CD4-positive, alpha-beta T cell (primary cell): ENCODE data around the gene MYO5A. TPM values are rescaled to one million over a fixed set of nuclear protein-coding genes. Genes with fewer than 3 reads are reported as not detected.
"Not testable (repeated sequence)": the region's sequence is repeated elsewhere in the genome, so short reads cannot be mapped to it uniquely, and the experiment has no call there.

Experiments used
- ATAC-seq: fragments of 200-7000 bp; cut with Tn5 transposase; one replicate; pipeline ENCODE4 v1.10.0; 2022; ENCODE audit warnings: mild to moderate bottlenecking; ENCODE audit not compliant: poor library complexity
- CTCF ChIA-PET: fragments of 350-600 bp; sonication (Branson Sonifier 250); formaldehyde crosslinking; loops from one replicate; lab custom pipeline; 2021; ENCODE audit warnings: antibody characterized with exemption, inconsistent platforms; lab: Charles Lee
- POLR2A ChIA-PET: fragments of 350-600 bp; sonication (Branson Sonifier 250); formaldehyde crosslinking; loops from one replicate; lab custom pipeline; 2021; ENCODE audit warnings: antibody characterized with exemption, inconsistent platforms; lab: Charles Lee
- DNase-seq, 14 experiments: peaks; one replicate each; pipeline ENCODE4 v3.0.0-alpha.2; 2013 to 2020; ENCODE audit warnings: mixed read lengths in 2 of 14
- H3K27ac ChIP-seq, 2 donors: one replicate each; pipeline versions ENCODE4 v1.5.1 to v1.7.0; 2013; ENCODE audit warnings: low read length in 2 of 2, low read depth in 1 of 2, mild to moderate bottlenecking in 1 of 2
- H3K27me3 ChIP-seq, 2 experiments: 1 replicate in 1 of 2; 2 replicates in 1 of 2; pipeline versions ENCODE4 v1.6.1 to v1.7.0; 2013; ENCODE audit warnings: low read length in 2 of 2, control low read depth in 1 of 2, mild to moderate bottlenecking in 1 of 2, moderate library complexity in 1 of 2; ENCODE audit not compliant: insufficient read depth in 2 of 2, control insufficient read depth in 1 of 2
- H3K36me3 ChIP-seq: one replicate; pipeline ENCODE4 v1.6.1; 2013; ENCODE audit warnings: low read length, control low read depth; ENCODE audit not compliant: insufficient read depth
- H3K4me1 ChIP-seq: one replicate; pipeline ENCODE4 v1.6.1; 2013; ENCODE audit warnings: low read length, control low read depth; ENCODE audit not compliant: insufficient read depth
- H3K4me3 ChIP-seq: one replicate; pipeline ENCODE4 v1.5.1; 2013; ENCODE audit warnings: mild to moderate bottlenecking, low read length, moderate library complexity
- H3K9me3 ChIP-seq, 2 experiments: 1 replicate in 1 of 2; 2 replicates in 1 of 2; pipeline versions ENCODE4 v1.6.1 to v1.7.0; 2013; ENCODE audit warnings: low read length in 2 of 2, mild to moderate bottlenecking in 2 of 2, control low read depth in 1 of 2, moderate library complexity in 1 of 2; ENCODE audit not compliant: control insufficient read depth in 1 of 2, insufficient read depth in 1 of 2
- H3K27ac Mint-ChIP-seq: one replicate; pipeline ENCODE4 v1.8.0; 2020; ENCODE audit warnings: mixed read lengths
- H3K27me3 Mint-ChIP-seq: one replicate; pipeline ENCODE4 v1.8.0; 2021; ENCODE audit warnings: mixed read lengths
- H3K36me3 Mint-ChIP-seq: one replicate; pipeline ENCODE4 v1.8.0; 2021; ENCODE audit warnings: low read depth, mixed read lengths
- H3K4me1 Mint-ChIP-seq: one replicate; pipeline ENCODE4 v1.8.0; 2021; ENCODE audit warnings: low read depth, mixed read lengths
- H3K4me3 Mint-ChIP-seq: one replicate; pipeline ENCODE4 v1.8.0; 2020; ENCODE audit warnings: mild to moderate bottlenecking, mixed read lengths
- H3K9me3 Mint-ChIP-seq: one replicate; pipeline ENCODE4 v1.8.0; 2020; ENCODE audit warnings: mixed read lengths
- intact Hi-C, 2 experiments: fragments of 100-400 bp; cut with DNase I in 1 of 2; cut with micrococcal nuclease in 1 of 2; formaldehyde crosslinking; loops; one replicate each; pipeline versions ENCODE4 v1.15.1 to v1.9.0; 2023 to 2025; cut with DNase I, micrococcal nuclease
- total RNA-seq, 174 experiments: library from RNA in 2 of 174; stranded (reverse) in 2 of 174; gene quantifications; one replicate each; pipeline ENCODE4 v1.2.3 and lab custom pipeline; 2021 to 2026
- TF ChIP-seq, protein P1 (sequence below): fragments of 200-600 bp; IDR thresholded peaks from one replicate; pipeline ENCODE4 v1.8.0; 2022; ENCODE audit warnings: antibody characterized with exemption, mild to moderate bottlenecking

Gene MYO5A
- total RNA-seq, 2 experiments from 2014 or later, result 25.5 TPM

DNA sequence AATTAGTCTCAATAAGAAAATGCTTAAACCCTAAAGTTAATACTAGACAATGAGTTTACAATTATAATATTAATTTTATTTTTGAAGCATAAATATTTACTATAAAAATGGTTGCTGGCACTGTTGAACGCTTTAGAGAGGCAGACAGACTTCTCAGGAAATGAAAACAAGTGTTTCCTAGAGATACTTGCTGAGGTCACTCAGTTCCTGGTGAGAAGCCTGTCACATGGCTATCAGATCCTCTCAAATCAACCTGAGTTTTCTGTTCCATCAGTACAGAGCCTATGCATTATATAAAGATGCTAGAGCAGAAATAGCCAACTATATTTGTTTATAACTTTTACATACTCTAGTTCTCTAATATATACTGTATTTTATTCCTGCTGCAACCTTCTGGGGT lies 109.2 kb downstream of the MYO5A start:
- Mint-ChIP-seq H3K36me3 (peaks cover 30% of the 10 kb centered on the region), H3K9me3 (no peaks in the 10 kb centered on the region), H3K27ac (no peak overlapping the region), H3K4me1 (no peaks in the 10 kb centered on the region), H3K4me3 (no peak overlapping the region), H3K27me3 (no peaks in the 10 kb centered on the region)
- intact Hi-C loops, result no loop called here
- H3K36me3 ChIP-seq, result peaks cover 24% of the 10 kb centered on the region
- no peak overlapping the region for H3K27ac ChIP-seq
- CTCF ChIA-PET, result no interaction called here
- TF ChIP-seq, protein P1, sequence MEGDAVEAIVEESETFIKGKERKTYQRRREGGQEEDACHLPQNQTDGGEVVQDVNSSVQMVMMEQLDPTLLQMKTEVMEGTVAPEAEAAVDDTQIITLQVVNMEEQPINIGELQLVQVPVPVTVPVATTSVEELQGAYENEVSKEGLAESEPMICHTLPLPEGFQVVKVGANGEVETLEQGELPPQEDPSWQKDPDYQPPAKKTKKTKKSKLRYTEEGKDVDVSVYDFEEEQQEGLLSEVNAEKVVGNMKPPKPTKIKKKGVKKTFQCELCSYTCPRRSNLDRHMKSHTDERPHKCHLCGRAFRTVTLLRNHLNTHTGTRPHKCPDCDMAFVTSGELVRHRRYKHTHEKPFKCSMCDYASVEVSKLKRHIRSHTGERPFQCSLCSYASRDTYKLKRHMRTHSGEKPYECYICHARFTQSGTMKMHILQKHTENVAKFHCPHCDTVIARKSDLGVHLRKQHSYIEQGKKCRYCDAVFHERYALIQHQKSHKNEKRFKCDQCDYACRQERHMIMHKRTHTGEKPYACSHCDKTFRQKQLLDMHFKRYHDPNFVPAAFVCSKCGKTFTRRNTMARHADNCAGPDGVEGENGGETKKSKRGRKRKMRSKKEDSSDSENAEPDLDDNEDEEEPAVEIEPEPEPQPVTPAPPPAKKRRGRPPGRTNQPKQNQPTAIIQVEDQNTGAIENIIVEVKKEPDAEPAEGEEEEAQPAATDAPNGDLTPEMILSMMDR, result no peak
- no peaks in the 10 kb centered on the region for H3K9me3 ChIP-seq
- ATAC-seq, result no peak
- H3K4me1 ChIP-seq, result no peaks in the 10 kb centered on the region
- no peaks in the 10 kb centered on the region for H3K27me3 ChIP-seq
- DNase-seq, result no peak
- H3K4me3 ChIP-seq, result no peak overlapping the region
- POLR2A ChIA-PET, result no interaction called here

DNA sequence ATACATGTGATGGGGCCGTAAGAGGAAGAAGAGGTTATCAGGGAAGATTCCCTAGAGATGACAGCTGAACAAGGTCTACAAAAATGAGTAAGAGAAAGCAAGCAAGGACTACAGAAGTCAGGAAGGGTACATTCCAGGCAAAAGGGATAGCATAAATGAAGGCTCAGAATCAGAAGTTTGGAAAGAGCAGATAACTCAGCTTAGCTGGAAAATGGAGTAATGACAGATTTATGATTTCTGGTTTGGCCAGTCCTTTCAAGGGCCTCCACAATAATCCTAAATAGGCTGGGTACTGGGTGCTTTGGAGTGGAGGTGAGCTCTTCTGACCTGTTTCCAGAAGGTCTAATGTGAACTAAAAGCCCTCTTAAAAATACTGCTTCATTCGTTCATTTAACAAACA lies 110.7 kb downstream of the MYO5A start:
- no peaks in the 10 kb centered on the region for H3K4me1 Mint-ChIP-seq
- peaks cover 27% of the 10 kb centered on the region for H3K36me3 ChIP-seq
- no peaks in the 10 kb centered on the region for H3K27me3 ChIP-seq
- ChIA-PET POLR2A (interaction anchor here (1.3 kb wide), 1 partner anchor 110 kb away, joined by 3 read pairs; the partner anchor contains the start of gene MYO5A), CTCF (no interaction called here)
- H3K27ac Mint-ChIP-seq, result no peak overlapping the region
- H3K27ac ChIP-seq, result no peak overlapping the region
- ATAC-seq (no peak), DNase-seq (no peak)
- H3K9me3 ChIP-seq, result no peaks in the 10 kb centered on the region
- H3K36me3 Mint-ChIP-seq, result peaks cover 42% of the 10 kb centered on the region
- H3K27me3 Mint-ChIP-seq, result no peaks in the 10 kb centered on the region
- TF ChIP-seq, protein P1, result no peak
- intact Hi-C loops, result no loop called here
- H3K4me3 ChIP-seq, result no peak overlapping the region
- H3K4me1 ChIP-seq, result no peaks in the 10 kb centered on the region
- no peak overlapping the region for H3K4me3 Mint-ChIP-seq
- no peaks in the 10 kb centered on the region for H3K9me3 Mint-ChIP-seq

DNA sequence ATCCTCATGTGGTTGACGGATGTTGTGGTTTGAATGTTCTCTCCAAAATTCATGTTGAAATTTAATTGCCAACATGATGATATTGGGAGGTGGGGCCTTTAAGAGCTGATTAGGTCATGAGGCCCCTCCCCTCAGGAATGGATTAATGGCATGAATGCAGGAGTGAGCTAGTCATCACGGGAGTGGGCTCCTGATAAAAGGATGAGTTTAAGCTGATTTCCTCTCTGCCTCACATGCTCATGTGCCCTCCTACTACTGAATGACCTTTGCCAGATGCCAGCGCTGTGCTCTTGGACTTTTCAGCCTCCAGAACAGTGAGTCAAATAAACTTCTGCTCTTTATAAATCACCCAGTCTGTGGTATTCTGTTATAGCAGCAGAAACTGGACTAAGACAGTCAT lies 111.2 kb downstream of the MYO5A start:
- TF ChIP-seq, protein P1, result no peak
- H3K27me3 ChIP-seq, result no peaks in the 10 kb centered on the region
- peak in 1 of 14 experiments; percentile 4 for DNase-seq
- H3K4me1 ChIP-seq, result no peaks in the 10 kb centered on the region
- intact Hi-C loops, result no loop called here
- POLR2A ChIA-PET, result no interaction called here
- no peak overlapping the region for H3K27ac ChIP-seq
- CTCF ChIA-PET, result no interaction called here
- peaks cover 43% of the 10 kb centered on the region for H3K36me3 Mint-ChIP-seq
- no peak overlapping the region for H3K4me3 ChIP-seq
- no peaks in the 10 kb centered on the region for H3K9me3 Mint-ChIP-seq
- no peak overlapping the region for H3K4me3 Mint-ChIP-seq
- H3K9me3 ChIP-seq, result no peaks in the 10 kb centered on the region
- no peak overlapping the region for H3K27ac Mint-ChIP-seq
- no peaks in the 10 kb centered on the region for H3K4me1 Mint-ChIP-seq
- no peak for ATAC-seq
- H3K36me3 ChIP-seq, result peaks cover 25% of the 10 kb centered on the region
- no peaks in the 10 kb centered on the region for H3K27me3 Mint-ChIP-seq

DNA sequence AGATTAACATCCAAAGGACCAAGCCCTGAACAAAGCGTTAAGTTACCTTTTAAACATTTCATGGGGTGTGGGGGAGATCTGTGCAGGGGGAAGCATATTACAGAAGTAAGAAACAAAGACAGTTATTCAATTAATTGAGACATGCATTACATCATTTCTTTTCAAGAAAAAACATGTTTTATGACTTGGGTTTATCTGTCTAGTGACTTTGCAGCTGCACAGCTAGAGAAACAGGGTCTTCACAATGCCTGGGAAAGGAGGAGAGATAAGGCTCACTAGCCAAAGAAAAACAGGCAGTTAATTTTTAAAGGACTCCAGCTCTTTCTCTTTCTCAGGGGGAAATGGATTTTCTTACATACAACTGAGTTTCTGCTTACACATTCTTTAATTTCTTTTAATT lies 112.1 kb downstream of the MYO5A start:
- H3K27me3 ChIP-seq, POLR2A ChIA-PET, H3K27ac ChIP-seq, H3K27me3 Mint-ChIP-seq, H3K4me3 ChIP-seq, ATAC-seq, H3K9me3 Mint-ChIP-seq, H3K4me1 ChIP-seq, intact Hi-C loops, H3K4me3 Mint-ChIP-seq, H3K4me1 Mint-ChIP-seq, CTCF ChIA-PET, DNase-seq, H3K27ac Mint-ChIP-seq, H3K9me3 ChIP-seq: not testable (repeated sequence)
- peaks cover 25% of the 10 kb centered on the region for H3K36me3 ChIP-seq
- H3K36me3 Mint-ChIP-seq, result peaks cover 43% of the 10 kb centered on the region
